ENCODE data around the gene KCTD17. TPM values are rescaled to one million over a fixed set of nuclear protein-coding genes. Genes with fewer than 3 reads are reported as not detected.
"Not testable (repeated sequence)": the region's sequence is repeated elsewhere in the genome, so short reads cannot be mapped to it uniquely, and the experiment has no call there.

The KCTD17 gene
- total RNA-seq, 4 donors from 2014 or later = 7.4 to 24.7 (median 20.2) TPM

GRCh38 chr22:37070744-37071143, 19.2 kb downstream of the KCTD17 start:
- H3K9me3 ChIP-seq = no peaks in the 10 kb centered on the region
- DNase-seq (ENCODE audit: low spot score in 2 of 2) = no peak
- TF ChIP-seq CTCF (IDR thresholded peaks at IDR 0.05) (no peak), EP300 (IDR thresholded peaks at IDR 0.05) (no peak), POLR2A (IDR thresholded peaks at IDR 0.05) (no peak)
- no peaks in the 10 kb centered on the region for H3K4me1 ChIP-seq
- no peaks in the 10 kb centered on the region for H3K36me3 ChIP-seq
- H3K27ac ChIP-seq = no peak overlapping the region
- 34 to 41% methylated on average over 9 of the region's 9 CpGs for WGBS, 2 donors
- peaks cover 0 to 58% of the 10 kb centered on the region in 2 donors for H3K27me3 ChIP-seq
- H3K4me3 ChIP-seq = no peak overlapping the region

GRCh38 chr22:37071850-37072592, 20.5 kb downstream of the KCTD17 start:
- peaks cover 0 to 66% of the 10 kb centered on the region in 2 donors for H3K27me3 ChIP-seq
- not testable (repeated sequence) for DNase-seq (ENCODE audit: low spot score in 2 of 2)

GRCh38 chr22:37072673-37073072, 21.1 kb downstream of the KCTD17 start:
- H3K36me3 ChIP-seq = no peaks in the 10 kb centered on the region
- no peak overlapping the region for H3K27ac ChIP-seq
- no peaks in the 10 kb centered on the region for H3K9me3 ChIP-seq
- DNase-seq (ENCODE audit: low spot score in 2 of 2) = no peak
- H3K4me1 ChIP-seq = no peaks in the 10 kb centered on the region
- WGBS, 2 donors = 91 to 94% methylated on average over 8 of the region's 8 CpGs
- H3K4me3 ChIP-seq = no peak overlapping the region
- peaks cover 0 to 73% of the 10 kb centered on the region in 2 donors for H3K27me3 ChIP-seq
- TF ChIP-seq EP300 (IDR thresholded peaks at IDR 0.05) (no peak), POLR2A (IDR thresholded peaks at IDR 0.05) (no peak), CTCF (IDR thresholded peaks at IDR 0.05) (no peak)

More at GRCh38 chr22:37071850-37072592, 20.5 kb downstream of the KCTD17 start:
- H3K4me1 ChIP-seq, H3K4me3 ChIP-seq, H3K36me3 ChIP-seq, H3K27ac ChIP-seq, H3K9me3 ChIP-seq: not testable (repeated sequence)
- 93 to 94% methylated on average over 5 of the region's 5 CpGs for WGBS, 2 donors

GRCh38 chr22:37074537-37074936, 23.0 kb downstream of the KCTD17 start:
- TF ChIP-seq POLR2A (IDR thresholded peaks at IDR 0.05) = no peak
- no peak for TF ChIP-seq EP300 (IDR thresholded peaks at IDR 0.05)
- TF ChIP-seq CTCF (IDR thresholded peaks at IDR 0.05) = no peak
- DNase-seq (ENCODE audit: low spot score in 2 of 2) = no peak
- H3K27ac ChIP-seq = no peak overlapping the region
- peaks cover 0 to 60% of the 10 kb centered on the region in 2 donors for H3K27me3 ChIP-seq
- 59 to 63% methylated on average over 16 of the region's 16 CpGs for WGBS, 2 donors
- no peak overlapping the region for H3K4me3 ChIP-seq
- H3K9me3 ChIP-seq = no peaks in the 10 kb centered on the region
- H3K36me3 ChIP-seq = no peaks in the 10 kb centered on the region
- no peaks in the 10 kb centered on the region for H3K4me1 ChIP-seq

GRCh38 chr22:37075046-37075445, 23.5 kb downstream of the KCTD17 start:
- no peak for DNase-seq (ENCODE audit: low spot score in 2 of 2)
- TF ChIP-seq CTCF (IDR thresholded peaks at IDR 0.05) (no peak), EP300 (IDR thresholded peaks at IDR 0.05) (no peak), POLR2A (IDR thresholded peaks at IDR 0.05) (no peak)
- Histone ChIP-seq H3K4me1 (no peaks in the 10 kb centered on the region), H3K9me3 (no peaks in the 10 kb centered on the region), H3K4me3 (no peak overlapping the region), H3K36me3 (no peaks in the 10 kb centered on the region), H3K27ac (no peak overlapping the region), H3K27me3 (peaks cover 0 to 59% of the 10 kb centered on the region in 2 donors)
- WGBS, 2 donors = 57% methylated on average over 16 to 17 of the region's 17 CpGs

All from tibial nerve (tissue), 4 donors.